ENCODE data around the gene TOMM6. TPM values are rescaled to one million over a fixed set of nuclear protein-coding genes. Genes with fewer than 3 reads are reported as not detected.
"Not testable (repeated sequence)": the region's sequence is repeated elsewhere in the genome, so short reads cannot be mapped to it uniquely, and the experiment has no call there.

TOMM6 gene
- total RNA-seq, 5 donors from 2014 or later (not counting 1 experiment from before 2014, with no cell fraction given), result 124 to 131 (median 127) TPM

DNA sequence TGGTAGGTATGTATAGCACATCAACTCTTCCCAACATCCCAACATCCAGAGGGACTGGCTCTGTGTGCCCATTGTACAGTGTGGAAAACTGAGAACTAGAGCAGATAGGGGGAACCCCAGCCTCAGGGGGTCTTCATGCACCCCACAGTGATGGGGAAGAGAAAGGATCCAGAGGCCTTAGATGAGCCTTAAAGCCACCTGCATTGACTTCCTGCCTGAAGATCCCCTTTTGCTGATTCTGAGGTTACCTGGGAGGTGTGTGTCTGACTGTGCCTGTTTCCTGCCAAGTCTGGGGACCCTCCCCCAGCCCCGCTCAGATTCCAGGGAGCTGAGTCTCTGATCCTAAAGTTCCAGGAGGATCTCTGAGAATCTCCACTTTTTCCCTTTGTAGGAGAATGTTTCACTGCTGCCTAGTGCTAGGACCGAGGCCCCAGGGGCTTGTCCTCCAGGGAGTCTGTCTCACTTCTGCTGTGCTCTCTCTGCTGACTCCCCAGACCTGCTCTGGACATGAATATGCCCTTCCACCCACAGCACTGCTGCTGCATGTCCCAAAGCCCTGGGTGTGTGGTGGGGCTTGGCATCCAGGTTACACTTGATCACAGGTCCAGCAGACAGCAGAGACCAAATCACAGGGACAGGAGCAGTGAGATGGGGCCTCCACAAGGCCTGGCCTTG is 27.5 kb upstream of the TOMM6 start:
- ATAC-seq (replicated peaks in 1 of 4), result no peak

DNA sequence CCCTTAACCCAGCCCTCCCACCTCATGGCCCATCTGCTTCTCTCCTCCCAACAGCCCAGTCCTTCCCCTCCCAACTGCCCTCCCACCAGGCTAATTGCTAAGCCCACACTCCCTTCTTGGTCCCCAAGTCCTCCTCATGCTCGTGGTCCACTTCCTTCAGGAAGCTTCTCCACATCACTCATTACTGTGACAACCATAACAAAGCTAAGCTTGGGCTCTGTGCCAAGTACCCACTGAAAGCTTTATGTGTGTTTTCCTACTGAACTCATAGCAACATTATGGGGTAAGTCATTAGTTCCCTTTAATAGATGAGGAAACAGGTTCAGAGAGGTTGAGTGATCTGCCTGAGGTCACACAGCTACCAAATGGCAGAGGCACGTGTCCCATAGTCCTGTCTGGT is 24.0 kb upstream of the TOMM6 start:
- no peak overlapping the region for H3K4me3 ChIP-seq (ENCODE audit: control insufficient read depth in 1 of 2, extremely low read depth in 1 of 2, low read length in 1 of 2)
- no peaks in the 10 kb centered on the region for H3K9me3 ChIP-seq
- H3K9me3 Mint-ChIP-seq, result no peaks in the 10 kb centered on the region
- no peak overlapping the region for H3K27ac ChIP-seq (ENCODE audit: low read length)
- H3K36me3 Mint-ChIP-seq, result no peaks in the 10 kb centered on the region
- no peak overlapping the region for H3K4me3 Mint-ChIP-seq
- ATAC-seq (replicated peaks in 1 of 4) (no peak), DNase-seq (no peak)
- peaks cover 0 to 3% of the 10 kb centered on the region in 2 donors for H3K27me3 Mint-ChIP-seq
- ChIA-PET POLR2A (no interaction called here), CTCF (interaction anchor here in 1 of 2 donors (0.6 kb wide), 1 partner anchor 1831 kb away, joined by 3 read pairs; no protein-coding TSS in a partner anchor)
- peaks cover 0 to 6% (median 3%) of the 10 kb centered on the region in 3 donors for H3K4me1 Mint-ChIP-seq
- H3K4me1 ChIP-seq (ENCODE audit: control insufficient read depth in 1 of 2, extremely low read depth in 1 of 2, insufficient read depth in 2 of 2, low read length in 2 of 2), result no peaks in the 10 kb centered on the region
- no peak overlapping the region for H3K27ac Mint-ChIP-seq
- peaks cover 0 to 2% of the 10 kb centered on the region in 2 experiments for H3K27me3 ChIP-seq (replicated peaks in 1 of 2; ENCODE audit: control insufficient read depth in 2 of 2, extremely low read depth in 1 of 2, insufficient read depth in 2 of 2, low read length in 1 of 2)
- no peaks in the 10 kb centered on the region for H3K36me3 ChIP-seq (ENCODE audit: control insufficient read depth in 2 of 2, extremely low read depth in 1 of 2, insufficient read depth in 1 of 2, low read length in 1 of 2)
- WGBS (ENCODE audit: insufficient coverage), result 20% methylated on average over 2 of the region's 2 CpGs

More for the DNA sequence above, 27.5 kb upstream of the TOMM6 start:
- ChIA-PET POLR2A (no interaction called here), CTCF (no interaction called here)
- no peak for DNase-seq
- no peak overlapping the region for H3K4me3 Mint-ChIP-seq
- no peaks in the 10 kb centered on the region for H3K36me3 Mint-ChIP-seq
- Histone ChIP-seq H3K4me3 (ENCODE audit: control insufficient read depth in 1 of 2, extremely low read depth in 1 of 2, low read length in 1 of 2) (no peak overlapping the region), H3K36me3 (ENCODE audit: control insufficient read depth in 2 of 2, extremely low read depth in 1 of 2, insufficient read depth in 1 of 2, low read length in 1 of 2) (no peaks in the 10 kb centered on the region), H3K27ac (ENCODE audit: low read length) (no peak overlapping the region), H3K9me3 (no peaks in the 10 kb centered on the region), H3K4me1 (ENCODE audit: control insufficient read depth in 1 of 2, extremely low read depth in 1 of 2, insufficient read depth in 2 of 2, low read length in 2 of 2) (peaks cover 2 to 3% of the 10 kb centered on the region in 2 experiments), H3K27me3 (replicated peaks in 1 of 2; ENCODE audit: control insufficient read depth in 2 of 2, extremely low read depth in 1 of 2, insufficient read depth in 2 of 2, low read length in 1 of 2) (peaks cover 0 to 10% of the 10 kb centered on the region in 2 experiments)
- WGBS (ENCODE audit: insufficient coverage), result no CpG with 5 or more reads among the region's 2 CpGs
- no peak overlapping the region for H3K27ac Mint-ChIP-seq
- peaks cover 0 to 3% of the 10 kb centered on the region in 2 donors for H3K27me3 Mint-ChIP-seq
- H3K9me3 Mint-ChIP-seq, result no peaks in the 10 kb centered on the region
- peaks cover 0 to 3% (median 0%) of the 10 kb centered on the region in 3 donors for H3K4me1 Mint-ChIP-seq

DNA sequence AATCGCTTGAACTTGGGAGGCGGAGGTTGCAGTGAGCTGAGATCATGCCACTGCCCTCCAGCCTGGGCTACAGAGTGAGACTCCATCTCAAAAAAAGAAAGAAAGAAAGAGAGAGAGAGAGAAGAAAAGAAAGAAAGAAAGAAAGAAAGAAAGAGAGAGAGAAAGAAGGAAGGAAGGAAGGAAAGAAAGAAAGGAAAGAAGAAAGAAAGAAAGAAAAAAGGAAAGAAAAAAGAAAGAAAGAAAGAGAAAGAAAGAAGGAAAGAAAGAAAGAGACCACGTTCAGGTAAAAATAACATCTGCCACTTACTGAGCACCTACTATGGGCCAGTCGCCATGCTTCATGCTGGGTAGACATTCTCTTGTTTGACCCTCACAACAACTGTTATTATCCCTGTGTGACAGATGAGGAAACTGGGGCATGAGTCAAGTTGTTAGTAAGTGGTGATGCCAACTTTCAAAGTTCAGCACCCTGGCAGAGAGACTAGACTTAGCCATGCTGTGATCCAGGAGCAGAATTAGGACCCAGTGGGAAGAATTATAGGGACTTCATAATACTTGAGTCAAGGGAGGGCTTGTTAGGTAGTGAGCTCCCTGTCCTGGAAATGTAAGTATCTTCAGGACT is 21.3 kb upstream of the TOMM6 start:
- H3K36me3 ChIP-seq (ENCODE audit: control insufficient read depth in 2 of 2, extremely low read depth in 1 of 2, insufficient read depth in 1 of 2, low read length in 1 of 2); POLR2A ChIA-PET; H3K27me3 ChIP-seq (replicated peaks in 1 of 2; ENCODE audit: control insufficient read depth in 2 of 2, extremely low read depth in 1 of 2, insufficient read depth in 2 of 2, low read length in 1 of 2); H3K4me3 Mint-ChIP-seq; H3K4me1 Mint-ChIP-seq; H3K27ac ChIP-seq (ENCODE audit: low read length); DNase-seq; H3K4me3 ChIP-seq (ENCODE audit: control insufficient read depth in 1 of 2, extremely low read depth in 1 of 2, low read length in 1 of 2); H3K36me3 Mint-ChIP-seq; CTCF ChIA-PET; H3K9me3 ChIP-seq; H3K4me1 ChIP-seq (ENCODE audit: control insufficient read depth in 1 of 2, extremely low read depth in 1 of 2, insufficient read depth in 2 of 2, low read length in 2 of 2); H3K27ac Mint-ChIP-seq; H3K9me3 Mint-ChIP-seq; H3K27me3 Mint-ChIP-seq; ATAC-seq (replicated peaks in 1 of 4): not testable (repeated sequence)
- WGBS (ENCODE audit: insufficient coverage), result no CpG with 5 or more reads among the region's 4 CpGs

DNA sequence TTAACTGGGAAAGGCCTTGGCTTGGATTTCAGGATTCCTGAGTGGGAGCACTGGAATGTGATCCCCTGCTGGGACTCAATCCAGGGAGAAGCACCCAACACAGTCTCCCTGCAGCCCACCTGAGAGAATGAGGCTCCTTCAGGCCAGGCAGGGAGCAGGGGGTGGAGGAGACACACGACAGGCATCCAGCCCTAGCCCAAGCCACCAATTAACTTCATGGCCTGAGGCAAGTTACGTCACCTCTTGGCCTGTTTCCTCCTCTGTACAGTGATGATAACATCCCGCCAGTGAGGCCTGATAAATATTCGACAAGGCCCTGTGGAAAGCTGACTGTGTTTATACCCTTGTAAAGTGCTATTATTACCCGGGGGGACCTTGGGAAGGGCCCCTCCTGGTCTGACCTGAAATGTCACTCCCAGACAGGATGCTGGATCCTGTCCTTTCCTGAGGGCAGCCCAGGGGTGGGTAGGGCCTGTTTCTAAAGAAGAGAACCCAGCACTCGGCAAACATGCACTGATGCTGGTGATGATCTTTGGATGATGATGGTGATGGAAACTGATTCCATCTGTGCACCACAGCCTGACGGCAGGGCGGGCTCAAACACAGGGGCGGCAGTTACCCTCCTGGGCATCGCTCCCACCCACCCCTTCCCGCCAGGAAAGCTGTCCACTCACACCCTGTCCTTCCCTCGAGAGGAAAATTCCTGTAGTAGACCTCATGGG is 20.2 kb upstream of the TOMM6 start:
- H3K27me3 Mint-ChIP-seq, result peaks cover 0 to 3% of the 10 kb centered on the region in 2 donors
- Histone ChIP-seq H3K27ac (ENCODE audit: low read length) (no peak overlapping the region), H3K9me3 (no peaks in the 10 kb centered on the region), H3K4me3 (ENCODE audit: control insufficient read depth in 1 of 2, extremely low read depth in 1 of 2, low read length in 1 of 2) (no peak overlapping the region), H3K27me3 (replicated peaks in 1 of 2; ENCODE audit: control insufficient read depth in 2 of 2, extremely low read depth in 1 of 2, insufficient read depth in 2 of 2, low read length in 1 of 2) (no peaks in the 10 kb centered on the region), H3K4me1 (ENCODE audit: control insufficient read depth in 1 of 2, extremely low read depth in 1 of 2, insufficient read depth in 2 of 2, low read length in 2 of 2) (peaks cover 0 to 4% of the 10 kb centered on the region in 2 experiments), H3K36me3 (ENCODE audit: control insufficient read depth in 2 of 2, extremely low read depth in 1 of 2, insufficient read depth in 1 of 2, low read length in 1 of 2) (peaks cover 0 to 13% of the 10 kb centered on the region in 2 donors)
- peaks cover 13% of the 10 kb centered on the region for H3K36me3 Mint-ChIP-seq
- 80% methylated on average over 3 of the region's 12 CpGs for WGBS (ENCODE audit: insufficient coverage)
- POLR2A ChIA-PET, result no interaction called here
- ATAC-seq (replicated peaks in 1 of 4), result no peak
- peaks cover 0 to 6% (median 3%) of the 10 kb centered on the region in 3 donors for H3K4me1 Mint-ChIP-seq
- CTCF ChIA-PET, result no interaction called here
- no peaks in the 10 kb centered on the region for H3K9me3 Mint-ChIP-seq
- no peak for DNase-seq
- H3K4me3 Mint-ChIP-seq, result no peak overlapping the region
- no peak overlapping the region for H3K27ac Mint-ChIP-seq

DNA sequence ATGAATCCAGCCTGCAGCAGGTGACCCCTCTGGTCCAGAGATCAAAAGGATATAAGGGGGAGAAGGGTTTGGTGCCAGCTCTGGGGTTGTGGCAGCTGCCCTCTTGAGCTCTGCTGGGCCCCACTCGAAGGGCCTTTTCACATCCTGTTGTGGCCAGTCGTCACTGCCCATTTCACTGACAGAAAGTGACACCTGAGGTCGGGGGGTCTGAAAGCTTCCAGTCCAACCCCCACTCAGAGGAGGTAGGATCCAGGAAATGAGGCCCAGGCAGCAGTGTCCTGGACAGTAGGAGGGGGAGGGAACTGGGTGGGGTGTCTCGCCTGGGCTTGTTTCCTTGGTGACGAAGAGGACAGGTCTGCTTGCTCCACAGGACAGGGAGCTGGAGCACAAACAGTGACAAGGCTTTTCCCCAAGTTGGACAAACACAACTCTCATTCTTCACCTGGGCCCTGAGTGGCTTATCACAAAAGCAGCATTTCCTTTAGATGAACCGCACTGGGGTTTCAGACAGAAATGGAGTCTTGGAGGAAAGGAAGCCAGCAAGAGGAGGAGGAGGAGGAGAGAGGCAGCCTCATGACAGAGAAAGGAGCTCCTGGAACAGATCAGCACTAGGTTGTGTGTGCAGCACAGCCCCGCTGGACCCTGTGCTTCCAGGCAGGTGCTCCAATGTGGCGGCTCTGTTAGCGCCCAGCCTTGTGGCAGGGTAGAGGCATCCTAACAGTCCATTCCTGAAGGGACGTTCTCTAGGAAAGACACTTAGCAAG is 18.8 kb upstream of the TOMM6 start:
- no peaks in the 10 kb centered on the region for H3K27me3 Mint-ChIP-seq

DNA sequence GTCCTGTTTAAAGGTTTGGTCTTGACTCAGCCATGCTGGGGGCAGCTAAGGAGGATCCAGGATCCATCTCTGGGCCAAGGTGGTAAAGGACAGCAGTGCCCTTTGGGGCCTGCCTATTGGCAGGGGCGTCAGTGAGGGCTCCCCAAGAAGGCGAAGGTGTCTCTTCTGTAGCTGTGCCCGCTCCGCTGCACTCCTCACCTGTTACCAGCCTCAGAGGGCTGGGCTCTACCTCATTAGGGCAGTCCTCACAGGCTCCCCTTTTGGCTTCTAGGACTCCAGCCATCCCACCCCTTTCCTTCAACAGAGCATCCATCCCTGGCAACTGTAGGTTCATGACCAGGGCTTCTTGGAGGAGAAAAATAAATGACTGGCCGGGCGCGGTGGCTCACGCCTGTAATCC is 18.1 kb upstream of the TOMM6 start:
- POLR2A ChIA-PET, result no interaction called here
- no peaks in the 10 kb centered on the region for H3K9me3 ChIP-seq
- DNase-seq (no peak), ATAC-seq (replicated peaks in 1 of 4) (no peak)
- no peaks in the 10 kb centered on the region for H3K9me3 Mint-ChIP-seq
- no peak overlapping the region for H3K4me3 Mint-ChIP-seq
- H3K36me3 ChIP-seq (ENCODE audit: control insufficient read depth in 2 of 2, extremely low read depth in 1 of 2, insufficient read depth in 1 of 2, low read length in 1 of 2), result peaks cover 6 to 21% of the 10 kb centered on the region in 2 donors
- peaks cover 0 to 4% of the 10 kb centered on the region in 2 experiments for H3K4me1 ChIP-seq (ENCODE audit: control insufficient read depth in 1 of 2, extremely low read depth in 1 of 2, insufficient read depth in 2 of 2, low read length in 2 of 2)
- no peak overlapping the region for H3K27ac Mint-ChIP-seq
- H3K27me3 Mint-ChIP-seq, result no peaks in the 10 kb centered on the region
- no peak overlapping the region for H3K27ac ChIP-seq (ENCODE audit: low read length)
- H3K27me3 ChIP-seq (replicated peaks in 1 of 2; ENCODE audit: control insufficient read depth in 2 of 2, extremely low read depth in 1 of 2, insufficient read depth in 2 of 2, low read length in 1 of 2), result no peaks in the 10 kb centered on the region
- H3K36me3 Mint-ChIP-seq, result peaks cover 19% of the 10 kb centered on the region
- H3K4me1 Mint-ChIP-seq, result peaks cover 0 to 6% (median 3%) of the 10 kb centered on the region in 3 donors
- WGBS (ENCODE audit: insufficient coverage), result 95% methylated on average over 4 of the region's 8 CpGs
- no peak overlapping the region for H3K4me3 ChIP-seq (ENCODE audit: control insufficient read depth in 1 of 2, extremely low read depth in 1 of 2, low read length in 1 of 2)
- CTCF ChIA-PET, result no interaction called here

More for the DNA sequence above, 18.8 kb upstream of the TOMM6 start:
- POLR2A ChIA-PET, result no interaction called here
- ATAC-seq (replicated peaks in 1 of 4) (no peak), DNase-seq (no peak)
- Mint-ChIP-seq H3K27ac (peak overlapping the region; percentile 2 to 19), H3K4me1 (peaks cover 0 to 6% (median 3%) of the 10 kb centered on the region in 3 donors), H3K9me3 (no peaks in the 10 kb centered on the region), H3K4me3 (no peak overlapping the region), H3K36me3 (peaks cover 15% of the 10 kb centered on the region)
- no peak overlapping the region for H3K4me3 ChIP-seq (ENCODE audit: control insufficient read depth in 1 of 2, extremely low read depth in 1 of 2, low read length in 1 of 2)
- no peaks in the 10 kb centered on the region for H3K27me3 ChIP-seq (replicated peaks in 1 of 2; ENCODE audit: control insufficient read depth in 2 of 2, extremely low read depth in 1 of 2, insufficient read depth in 2 of 2, low read length in 1 of 2)
- CTCF ChIA-PET, result interaction anchor here in 1 of 2 donors (0.6 kb wide), 1 partner anchor 62 kb away, joined by 3 read pairs; no protein-coding TSS in a partner anchor
- H3K27ac ChIP-seq (ENCODE audit: low read length), result no peak overlapping the region
- 38% methylated on average over 3 of the region's 10 CpGs for WGBS (ENCODE audit: insufficient coverage)
- H3K36me3 ChIP-seq (ENCODE audit: control insufficient read depth in 2 of 2, extremely low read depth in 1 of 2, insufficient read depth in 1 of 2, low read length in 1 of 2), result peaks cover 6 to 17% of the 10 kb centered on the region in 2 donors
- H3K4me1 ChIP-seq (ENCODE audit: control insufficient read depth in 1 of 2, extremely low read depth in 1 of 2, insufficient read depth in 2 of 2, low read length in 2 of 2), result peaks cover 0 to 4% of the 10 kb centered on the region in 2 experiments
- H3K9me3 ChIP-seq, result no peaks in the 10 kb centered on the region
